GM18499 (cell line): ENCODE data around the gene TMEM254.
"Not testable (repeated sequence)": the region's sequence is repeated elsewhere in the genome, so short reads cannot be mapped to it uniquely, and the experiment has no call there.

Source experiments
- ATAC-seq: cut with Tn5 transposase; IDR thresholded peaks from one replicate; pipeline ENCODE4 v1.9.1; 2021; ENCODE audit warnings: moderate number of reproducible peaks; ENCODE audit not compliant: insufficient read depth, unreplicated experiment

The TMEM254 gene

DNA sequence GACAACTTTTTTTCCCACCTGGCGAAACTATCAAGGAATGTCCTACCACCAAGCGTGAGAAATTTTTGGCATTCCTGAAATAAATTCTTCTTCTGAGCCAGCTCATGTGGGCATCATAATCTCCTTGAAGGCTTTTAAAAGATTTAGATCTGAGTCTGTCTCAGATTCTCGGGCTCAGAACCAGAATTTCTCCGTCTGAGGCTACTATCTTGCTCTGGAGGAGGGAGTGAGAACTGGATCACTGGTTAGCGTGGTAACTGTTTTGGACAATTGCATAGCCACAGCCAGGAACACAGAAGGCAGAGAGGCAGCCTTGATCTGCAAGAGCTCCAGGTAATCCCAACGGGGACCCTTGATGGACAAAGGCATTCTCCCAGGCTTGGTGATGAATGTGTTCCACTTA is 53.0 kb downstream of the TMEM254 start:
- no peak for ATAC-seq

GRCh38 chr10:80132299-80133139 is 54.1 kb downstream of the TMEM254 start, which contains the start of gene PLAC9:
TSS of gene PLAC9 (plus strand) at chr10:80132730. CDS start at chr10:80132763, 33 bp downstream.
- no peak for ATAC-seq

DNA sequence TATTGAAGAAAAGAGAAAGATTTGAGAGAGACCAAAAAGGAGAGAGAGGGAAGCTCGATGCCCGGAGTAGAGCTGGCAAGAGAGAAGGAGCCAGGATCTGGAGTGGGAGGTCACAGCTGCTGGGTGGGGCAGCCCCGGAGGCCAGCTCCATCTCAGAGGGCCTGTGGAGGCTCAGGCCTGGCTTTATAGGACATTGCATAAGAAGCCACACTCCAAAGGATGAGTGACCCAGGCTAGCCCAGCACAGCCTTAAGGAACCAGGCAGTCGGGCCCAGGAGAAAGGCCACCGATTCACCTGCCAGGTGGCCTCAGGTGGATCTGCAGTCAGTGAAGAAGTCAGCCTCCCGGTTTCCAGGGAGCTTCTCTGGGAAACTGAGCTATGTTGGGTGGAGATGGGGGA is 54.7 kb downstream of the TMEM254 start:
- no peak for ATAC-seq

DNA sequence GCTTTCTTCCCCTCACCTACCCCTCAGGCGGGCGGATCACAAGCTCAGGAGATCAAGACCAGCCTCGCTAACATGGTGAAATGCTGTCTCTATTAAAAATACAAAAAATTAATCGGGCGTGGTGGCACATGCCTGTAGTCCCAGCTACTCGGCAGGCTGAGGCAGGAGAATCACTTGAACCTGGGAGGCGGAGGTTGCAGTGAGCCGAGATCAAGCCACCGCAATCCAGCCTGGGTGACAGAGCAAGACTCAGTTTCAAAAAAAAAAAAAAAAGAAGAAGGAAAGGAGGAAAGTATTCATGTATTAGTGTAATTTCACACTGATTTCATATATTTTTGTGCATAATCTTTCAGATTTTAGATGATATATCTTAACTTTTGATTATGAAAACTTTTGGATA is 55.2 kb downstream of the TMEM254 start:
- ATAC-seq, result not testable (repeated sequence)

- ATAC-seq, result no peak
Observed at GRCh38 chr10:80136134-80136571, 57.7 kb downstream of the TMEM254 start.

- no peak for ATAC-seq
Observed at GRCh38 chr10:80137031-80137862, 58.8 kb downstream of the TMEM254 start.

DNA sequence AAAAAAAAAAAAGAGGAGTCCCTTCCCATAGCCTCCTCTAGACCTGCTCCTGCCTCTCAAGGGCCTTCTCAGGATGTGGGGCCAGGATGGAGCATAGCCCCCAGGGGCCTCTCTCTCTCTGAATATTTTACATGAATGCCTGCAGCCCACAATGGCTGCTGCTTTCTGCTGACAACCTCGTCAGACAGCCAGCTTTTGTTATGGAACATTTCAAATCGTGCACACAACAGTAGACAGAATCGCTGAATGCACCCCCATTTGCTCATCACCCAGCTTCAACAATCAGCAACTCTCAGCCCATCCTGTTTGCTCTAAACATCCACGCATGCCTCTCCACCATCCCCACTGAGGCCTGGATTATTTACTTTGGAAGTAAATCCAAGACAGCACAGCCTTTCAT is 59.5 kb downstream of the TMEM254 start:
- ATAC-seq, result no peak

- no peak for ATAC-seq
Observed at GRCh38 chr10:80139265-80139664, 60.8 kb downstream of the TMEM254 start.

DNA sequence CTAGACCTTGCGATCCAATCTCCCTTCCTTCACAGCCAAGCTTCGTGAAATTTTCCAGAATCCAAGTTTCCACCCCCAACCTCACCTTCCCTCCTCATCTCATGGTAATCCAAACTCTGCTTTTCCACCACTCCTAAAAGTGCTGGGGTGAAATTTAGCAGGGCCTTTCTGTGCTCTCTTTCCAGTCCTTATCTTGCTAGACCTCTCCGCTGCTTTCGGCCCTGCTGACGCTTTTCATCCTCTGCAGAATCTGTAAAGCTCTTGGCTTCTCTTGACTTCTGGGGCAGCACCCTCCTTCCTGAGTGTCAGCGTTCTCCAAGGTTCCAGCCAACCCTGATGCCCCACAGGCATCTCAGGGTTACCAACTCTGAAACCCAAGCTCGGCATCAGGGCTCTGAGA is 61.8 kb downstream of the TMEM254 start:
- ATAC-seq, result no peak

DNA sequence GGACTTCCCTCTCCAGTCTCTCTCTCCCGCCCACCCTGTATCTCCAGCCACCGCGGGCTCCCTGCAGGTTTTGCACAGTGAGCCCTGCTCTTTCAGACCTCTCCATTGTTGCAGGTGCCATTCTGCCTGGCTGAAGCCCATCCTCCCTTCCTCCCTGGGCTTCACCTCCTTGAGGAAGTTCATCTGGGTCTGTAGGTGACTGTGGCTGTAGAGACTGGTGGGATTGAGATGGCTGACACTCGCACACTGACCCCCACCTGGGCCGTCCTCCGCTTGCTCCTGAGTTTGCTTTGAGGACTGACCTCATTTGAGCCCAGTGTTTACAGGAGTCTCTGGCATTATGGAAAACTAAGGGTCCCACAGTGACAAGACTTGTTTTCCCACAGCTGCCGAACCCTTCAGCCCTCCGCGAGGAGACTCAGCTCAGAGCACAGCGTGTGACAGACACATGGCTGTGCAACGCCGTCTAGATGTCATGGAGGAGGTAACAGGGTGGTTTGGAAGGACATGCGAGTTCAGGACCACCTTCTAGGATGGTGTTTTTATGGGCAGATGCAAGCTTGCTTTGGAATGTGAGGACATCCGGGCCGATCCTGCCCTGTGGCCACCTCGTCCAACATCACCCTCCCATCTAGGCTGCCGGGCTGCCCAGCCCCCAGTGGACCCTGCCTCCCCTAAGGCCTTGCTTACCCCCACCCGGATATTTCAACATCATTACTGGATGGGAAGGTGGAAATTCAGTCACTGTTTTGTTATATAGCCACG is 63.4 kb downstream of the TMEM254 start:
- ATAC-seq, result no peak
